ENCODE data around the gene PSMD13.
"Not testable (repeated sequence)": the region's sequence is repeated elsewhere in the genome, so short reads cannot be mapped to it uniquely, and the experiment has no call there.

Gene PSMD13

DNA sequence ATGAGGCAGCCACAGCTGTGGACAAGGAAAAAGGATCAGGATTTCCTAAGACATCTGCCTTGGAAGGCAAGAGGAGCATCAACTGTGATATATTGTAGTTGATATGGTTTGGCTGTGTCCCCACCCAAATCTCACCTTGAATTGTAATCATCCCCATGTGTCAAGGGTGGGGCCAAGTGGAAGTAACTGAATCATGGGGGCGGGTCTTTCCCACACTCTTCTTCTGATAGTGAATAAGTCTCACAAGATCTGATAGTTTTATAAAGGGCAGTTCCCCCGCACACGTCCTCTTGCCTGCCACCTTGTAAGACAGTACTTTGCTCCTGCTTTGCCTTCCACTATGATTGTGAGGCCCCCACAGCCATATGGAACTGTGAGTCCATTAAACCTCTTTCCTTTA is 19.1 kb upstream of the PSMD13 start:
- no peak for DNase-seq (ENCODE audit: low read depth)

DNA sequence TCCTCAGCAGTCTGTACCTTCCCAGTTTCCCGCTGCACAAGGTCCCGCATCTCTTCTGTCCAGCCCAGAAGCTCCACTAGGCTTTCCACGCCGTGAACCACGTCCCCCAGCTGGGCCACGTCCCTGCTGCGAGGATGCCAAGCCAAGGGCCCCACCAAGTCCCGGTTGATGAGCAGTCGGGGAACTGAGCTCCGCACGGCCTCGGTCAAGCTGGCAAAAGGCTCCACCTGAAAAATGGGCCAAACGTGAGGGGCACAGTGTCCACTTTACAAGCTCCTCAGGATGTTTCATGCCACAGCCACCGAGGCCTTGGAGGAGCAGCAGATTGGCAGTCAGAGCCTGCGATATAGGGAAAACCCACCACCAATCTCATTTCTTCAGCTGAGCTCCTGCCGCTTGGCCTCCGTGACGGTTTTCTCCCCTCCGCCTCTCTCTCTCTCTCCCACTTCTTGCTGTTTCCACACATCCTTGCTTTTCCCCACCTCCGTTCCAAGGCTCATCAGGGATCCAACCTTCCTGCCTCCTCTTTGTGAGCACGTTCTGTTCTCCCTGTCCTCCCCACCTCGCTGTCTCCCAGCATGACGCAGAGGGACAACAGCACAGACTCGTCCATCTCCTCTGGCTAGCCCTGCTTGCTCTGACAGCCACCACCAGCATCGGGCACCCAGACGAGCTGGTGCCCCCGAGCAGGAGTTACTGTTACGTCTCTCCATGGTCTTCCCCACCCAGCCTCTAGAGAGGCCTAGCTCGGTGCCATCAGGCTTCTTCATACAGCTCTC is 17.8 kb upstream of the PSMD13 start:
- no peak for DNase-seq (ENCODE audit: low read depth)

DNA sequence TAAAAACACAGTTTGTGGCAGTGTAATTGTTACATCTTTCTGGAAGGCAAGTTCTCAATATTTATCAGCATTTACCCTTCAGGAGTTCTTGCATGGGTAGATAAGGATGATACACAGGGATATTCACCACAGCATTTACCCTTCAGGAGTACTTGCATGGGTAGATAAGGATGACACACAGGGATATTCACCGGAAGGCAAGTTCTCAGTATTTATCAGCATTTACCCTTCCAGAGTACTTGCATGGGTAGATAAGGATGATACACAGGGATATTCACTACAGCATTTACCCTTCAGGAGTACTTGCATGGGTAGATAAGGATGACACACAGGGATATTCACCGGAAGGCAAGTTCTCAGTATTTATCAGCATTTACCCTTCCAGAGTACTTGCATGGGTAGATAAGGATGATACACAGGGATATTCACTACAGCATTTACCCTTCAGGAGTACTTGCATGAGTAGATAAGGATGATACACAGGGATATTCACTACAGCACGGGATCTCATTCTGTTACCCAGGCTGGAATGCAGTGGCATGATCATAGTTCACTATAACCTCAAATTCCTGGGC is 16.0 kb upstream of the PSMD13 start:
- not testable (repeated sequence) for DNase-seq (ENCODE audit: low read depth)

DNA sequence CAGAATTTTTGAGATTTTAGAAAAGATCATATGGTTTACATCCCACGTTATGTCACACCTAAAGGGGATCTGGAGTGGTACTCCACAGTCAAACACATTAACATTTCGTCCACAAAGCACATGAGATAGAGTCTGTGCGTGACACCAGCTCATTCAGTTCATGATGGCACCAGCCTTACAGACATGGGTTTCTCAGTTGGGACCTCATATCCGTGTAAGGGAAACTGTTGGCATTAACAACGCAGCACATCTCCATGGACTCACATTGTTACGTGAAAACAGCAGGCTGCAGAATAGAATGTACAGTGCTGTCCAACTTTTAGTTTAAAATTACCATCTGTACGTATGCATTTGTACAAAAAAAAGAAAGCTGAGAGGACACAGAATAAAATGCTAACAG is 15.2 kb upstream of the PSMD13 start:
- no peak for DNase-seq (ENCODE audit: low read depth)

DNA sequence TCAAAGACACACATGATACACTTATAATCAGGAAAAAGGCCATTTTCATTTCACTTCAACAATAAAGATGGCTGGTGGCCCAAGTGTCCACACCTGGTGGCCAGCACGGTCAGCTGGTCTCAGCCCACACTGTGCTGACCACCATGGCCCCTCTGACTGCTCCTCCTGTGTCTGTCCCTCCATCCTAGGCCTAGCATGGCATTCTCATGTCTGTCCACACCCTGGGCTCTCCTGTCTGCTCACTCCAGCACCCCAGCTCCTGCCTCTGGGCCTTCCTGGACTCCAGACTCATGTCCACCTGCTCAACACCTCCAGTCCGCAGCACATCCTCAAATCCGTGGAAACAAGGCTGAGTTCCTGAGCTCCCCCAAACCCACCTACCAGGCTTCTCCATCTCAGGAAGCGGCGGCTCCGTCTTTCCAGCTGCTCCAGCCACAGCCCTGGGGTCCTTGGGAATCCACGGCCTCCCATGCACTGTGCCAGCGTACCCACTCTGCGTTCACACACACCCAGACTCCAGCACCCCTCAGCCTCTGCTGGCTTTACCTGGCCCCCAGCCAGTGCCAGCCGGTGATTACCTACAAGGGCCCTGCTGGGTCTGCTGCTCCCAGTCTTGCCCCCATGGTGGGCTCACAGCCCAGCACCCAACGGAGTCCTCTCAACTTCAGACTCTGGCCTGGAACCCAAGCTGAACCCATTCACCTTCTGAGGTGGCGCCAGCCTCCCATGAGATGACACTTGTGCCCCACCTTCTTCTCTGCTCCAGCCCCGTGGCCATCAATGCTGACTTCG is 14.6 kb upstream of the PSMD13 start:
- no peak for DNase-seq (ENCODE audit: low read depth)

DNA sequence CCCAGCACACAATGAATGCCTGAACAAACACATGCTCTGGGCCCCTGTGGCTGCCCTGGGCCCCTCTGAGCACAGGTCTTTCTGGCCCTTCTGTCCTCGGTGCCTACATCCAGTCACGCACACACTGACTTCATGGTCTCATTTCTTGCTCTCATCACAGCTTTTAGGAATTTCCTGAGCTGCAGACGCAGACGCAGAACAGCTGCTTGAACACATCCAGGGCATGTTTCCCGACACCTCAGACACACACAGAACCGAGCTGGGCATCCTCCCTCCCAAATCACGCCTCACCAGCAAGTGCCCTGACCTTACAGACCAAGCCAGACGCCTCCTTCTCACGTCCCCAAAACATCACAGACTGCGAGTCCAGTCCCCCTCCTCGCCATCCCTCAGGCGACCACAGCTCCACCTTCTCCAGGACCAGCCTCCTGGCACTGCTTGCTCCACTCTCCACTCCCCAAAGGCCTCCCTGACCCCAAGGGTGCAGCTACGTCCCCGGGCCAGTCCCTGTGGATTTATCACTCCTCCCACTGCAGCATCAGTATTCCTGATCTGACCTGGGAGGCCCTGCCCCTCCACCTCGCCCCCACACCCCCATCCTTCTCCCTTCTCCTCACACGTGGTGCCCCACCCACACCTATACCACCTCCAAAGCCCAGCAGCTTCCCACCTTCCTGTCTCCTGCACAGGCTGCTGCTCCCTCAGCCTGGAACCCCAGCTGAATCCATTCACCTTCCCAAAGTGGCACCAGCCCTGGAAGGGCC is 13.6 kb upstream of the PSMD13 start:
- no peak for DNase-seq (ENCODE audit: low read depth)

DNA sequence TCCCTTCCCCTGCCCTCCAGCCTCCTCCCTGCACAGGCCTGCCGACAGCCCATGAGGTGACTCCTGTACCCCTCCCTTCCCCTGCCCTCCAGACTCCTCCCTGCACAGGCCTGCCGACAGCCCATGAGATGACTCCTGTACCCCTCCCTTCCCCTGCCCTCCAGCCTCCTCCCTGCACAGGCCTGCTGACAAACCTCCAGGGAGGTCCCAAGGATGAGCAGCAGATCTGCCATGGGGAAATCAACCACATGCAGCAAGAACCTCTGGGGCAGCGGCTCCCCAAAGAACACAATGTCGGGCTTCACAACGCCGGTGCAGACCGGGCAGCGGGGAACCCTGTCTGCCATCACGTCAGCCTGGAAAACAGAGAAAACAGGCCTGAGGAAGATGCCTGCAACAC is 12.9 kb upstream of the PSMD13 start:
- no peak for DNase-seq (ENCODE audit: low read depth)

DNA sequence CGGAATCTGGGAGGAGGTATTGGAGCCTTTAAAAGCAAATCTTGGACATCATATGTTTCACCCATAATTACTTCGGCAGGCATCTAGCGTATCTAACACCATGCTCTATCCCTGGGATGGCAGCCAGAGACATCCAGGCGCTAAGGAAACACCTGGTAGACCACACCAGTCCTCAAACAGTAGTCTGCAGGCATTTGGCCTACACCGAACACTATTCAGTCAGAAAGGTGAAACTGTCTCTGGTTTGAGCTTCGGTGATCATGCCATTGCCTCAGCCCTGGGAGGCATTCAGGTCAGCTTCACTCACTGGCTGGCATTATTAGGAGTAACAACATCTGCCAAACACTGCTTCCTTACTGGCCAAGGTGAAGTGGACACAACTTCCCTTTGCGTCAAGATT is 12.4 kb upstream of the PSMD13 start:
- DNase-seq (ENCODE audit: low read depth) = no peak

DNA sequence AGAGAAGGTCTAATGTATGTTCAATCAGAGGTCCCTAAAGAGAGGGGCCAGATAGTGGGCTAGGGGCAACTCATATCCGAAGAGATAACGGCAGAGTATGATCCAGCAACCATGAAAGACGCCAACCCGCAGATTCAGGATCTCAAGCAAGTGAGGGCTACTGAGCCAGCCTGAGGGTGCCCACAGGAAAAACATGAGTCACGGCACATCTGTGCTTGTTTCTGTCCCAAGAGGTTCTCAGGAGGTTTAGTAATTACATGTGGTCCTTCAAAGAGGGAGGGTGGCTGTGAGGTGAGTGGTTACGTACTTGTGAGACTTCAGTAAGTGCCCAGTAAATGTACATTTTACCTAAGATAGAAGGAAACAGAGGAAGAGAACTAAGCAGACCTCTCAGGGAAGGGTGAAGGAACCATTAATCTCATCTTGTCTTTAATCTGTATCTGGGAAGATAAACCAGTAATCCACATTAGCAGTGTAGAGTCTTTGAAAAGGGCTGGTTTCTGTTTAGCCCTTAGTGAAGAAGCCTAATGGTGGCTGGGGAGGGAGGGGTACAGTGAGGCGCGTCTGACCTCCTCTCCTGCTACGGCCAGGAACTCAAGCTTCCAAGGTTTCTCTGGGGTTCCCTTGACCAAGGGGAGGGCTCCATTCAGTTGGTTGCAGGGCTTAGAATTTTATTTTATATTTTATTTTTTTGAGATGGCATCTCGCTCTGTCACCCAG is 10.9 kb upstream of the PSMD13 start:
- no peak for DNase-seq (ENCODE audit: low read depth)

DNA sequence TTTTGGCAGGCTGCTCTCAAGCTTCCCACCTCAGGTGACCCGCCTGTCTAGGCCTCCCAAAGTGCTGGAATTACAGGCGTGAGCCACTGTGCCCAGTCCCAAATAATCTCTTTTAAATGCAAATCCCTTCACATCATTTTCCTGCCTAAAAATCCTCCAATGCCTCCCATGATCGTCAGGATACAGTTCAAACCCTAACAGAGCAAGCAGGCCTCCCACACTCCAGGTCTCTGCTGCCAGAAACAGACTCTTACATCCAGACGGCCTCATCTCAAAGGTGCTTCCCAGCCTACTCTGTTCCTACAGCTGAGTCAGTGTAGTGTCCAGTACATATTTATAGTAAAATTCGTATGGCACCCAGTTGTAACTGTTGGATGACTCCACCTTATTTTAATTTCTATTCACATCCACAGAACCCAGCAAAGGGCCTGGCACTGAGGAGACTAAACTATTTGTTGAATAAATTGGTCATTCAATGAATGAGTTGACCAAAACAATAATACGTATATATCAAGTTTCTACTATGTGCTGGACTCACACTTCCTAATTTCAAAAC is 8.9 kb upstream of the PSMD13 start:
- DNase-seq (ENCODE audit: low read depth) = no peak

DNA sequence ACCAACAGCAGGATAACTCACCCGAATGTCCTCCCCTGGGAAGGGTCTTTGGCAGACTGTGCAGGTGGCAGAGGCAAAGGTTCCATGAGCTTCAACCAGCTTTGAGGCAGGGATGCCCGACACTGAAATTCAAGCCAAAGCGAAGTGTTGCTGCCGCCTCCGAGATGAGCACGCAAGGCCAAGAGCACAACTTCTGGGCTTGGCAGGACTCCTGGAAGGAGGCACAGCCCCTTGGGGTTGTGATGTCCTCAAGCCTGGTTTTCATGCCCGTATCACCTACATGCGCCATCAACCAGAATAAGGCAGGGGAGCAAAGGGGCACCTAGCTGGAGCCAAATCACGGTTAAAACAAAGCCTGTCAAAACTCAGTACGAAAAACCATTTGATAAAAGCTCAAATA is 6.3 kb upstream of the PSMD13 start:
- DNase-seq (ENCODE audit: low read depth) = no peak

DNA sequence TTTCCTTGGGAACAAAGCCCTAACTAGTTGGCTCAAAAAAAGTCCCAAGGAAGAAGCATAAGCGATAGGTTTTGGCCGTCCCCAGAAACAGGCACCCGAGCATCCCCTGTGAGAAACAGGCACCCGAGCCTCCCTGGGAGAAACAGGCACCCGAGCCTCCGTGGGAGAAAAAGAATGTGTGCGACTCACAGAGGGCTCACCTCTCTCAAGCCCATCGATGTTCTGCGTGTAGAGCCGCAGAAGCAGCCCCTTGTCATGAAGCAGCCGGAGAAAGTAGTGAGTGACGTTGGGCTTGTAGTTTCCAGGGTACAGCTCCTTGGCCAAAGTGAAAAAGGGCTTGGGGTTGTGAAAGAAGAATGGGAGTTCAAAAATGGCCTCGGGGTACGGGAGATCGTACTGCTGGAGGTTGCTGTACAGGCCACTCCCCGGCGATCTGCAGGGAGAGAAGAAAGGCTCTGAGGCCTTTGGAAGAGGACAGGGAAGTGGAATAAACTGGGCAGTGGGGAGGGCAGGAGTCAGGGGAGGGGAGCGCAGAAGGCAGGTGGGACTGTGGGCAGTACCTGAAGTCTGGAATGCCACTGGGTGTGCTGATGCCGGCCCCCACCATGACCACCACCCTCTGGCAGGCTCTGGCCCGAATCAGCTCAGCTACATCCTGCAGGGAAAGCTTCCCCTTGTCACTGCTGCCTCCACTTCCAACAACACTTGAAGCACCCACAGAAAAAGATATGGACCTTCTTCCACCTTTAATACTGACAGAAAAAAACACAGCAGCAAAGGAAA is 3.8 kb upstream of the PSMD13 start:
- no peak for DNase-seq (ENCODE audit: low read depth)

DNA sequence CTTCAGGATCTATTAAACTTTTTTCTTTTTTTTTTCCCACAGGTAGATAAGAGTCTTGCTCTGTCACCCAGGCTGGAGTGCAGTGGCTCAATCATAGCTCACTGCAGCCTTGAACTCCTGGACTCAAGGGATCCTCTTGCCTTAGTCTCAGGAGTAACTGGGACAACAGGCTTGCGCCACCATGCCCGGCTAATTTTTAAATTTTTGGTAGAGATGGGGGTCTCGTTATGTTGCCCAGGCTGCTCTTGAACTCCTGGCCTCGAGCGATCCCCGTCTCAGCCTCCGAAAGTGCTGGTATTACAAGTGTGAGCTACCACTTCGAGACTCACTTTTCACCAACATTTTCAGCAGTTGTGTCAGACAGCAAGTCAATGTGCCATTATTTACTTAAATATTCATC is 1.6 kb upstream of the PSMD13 start:
- DNase-seq (ENCODE audit: low read depth) = no peak

DNA sequence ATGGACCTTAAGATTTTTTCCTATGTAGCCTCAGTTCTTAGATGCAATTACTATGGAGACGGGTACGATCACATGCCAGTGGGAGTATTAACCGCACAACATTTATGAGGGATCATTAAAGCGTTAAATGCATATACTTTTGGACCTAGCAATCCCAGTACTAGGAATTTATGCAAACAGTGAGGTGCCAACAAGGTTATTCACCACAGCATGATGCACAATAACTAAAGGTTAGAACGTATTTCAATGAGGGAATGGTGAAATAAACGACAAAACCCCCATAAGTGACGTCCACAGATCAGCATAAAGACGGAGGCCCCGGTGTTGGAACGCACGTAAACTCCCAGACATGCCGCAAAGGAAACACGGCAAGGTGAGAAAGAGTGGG is 1.2 kb upstream of the PSMD13 start:
- peak; percentile 25 for DNase-seq (ENCODE audit: low read depth)

DNA sequence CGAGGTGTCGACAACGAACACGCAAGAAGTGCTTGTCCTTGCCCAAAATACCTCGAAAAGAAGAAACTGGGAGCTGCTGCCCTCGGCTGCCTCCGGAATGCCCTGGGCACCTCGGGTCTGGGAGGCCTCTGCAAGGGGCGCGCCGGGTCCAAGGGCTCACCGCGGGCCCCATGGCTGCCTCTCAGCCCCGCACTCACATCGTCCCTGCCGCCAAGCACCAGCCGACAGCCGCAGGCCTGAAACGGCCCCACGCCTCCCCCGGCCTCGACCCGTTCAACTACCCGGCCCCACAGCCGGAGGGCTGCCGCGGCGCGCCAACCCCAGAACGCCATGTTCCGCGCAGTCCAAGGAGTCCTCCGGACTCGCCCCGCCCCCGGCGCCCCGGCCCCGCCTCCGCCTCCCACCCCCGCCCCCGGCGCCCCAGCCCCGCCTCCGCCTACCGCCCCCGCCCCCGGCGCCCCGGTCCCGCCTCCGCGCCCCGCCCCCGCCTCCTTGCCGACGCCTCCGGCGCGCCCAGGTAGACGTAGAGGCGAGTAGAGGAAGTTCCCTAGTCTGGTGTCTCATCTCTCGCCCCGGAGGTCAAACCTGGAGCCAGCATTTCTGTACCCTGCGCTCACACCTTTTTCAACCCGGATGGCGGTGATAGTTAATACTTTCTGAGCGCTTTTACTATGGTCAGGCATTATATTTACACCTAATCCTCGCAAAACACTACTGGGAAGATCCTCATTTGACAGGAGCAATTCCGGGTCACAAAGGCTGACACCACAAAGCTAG is 591 bp upstream of the PSMD13 start, which contains the start of gene SIRT3:
TSS of gene SIRT3 (minus strand) at position 346 of the 777 bp plus-strand sequence. CDS start at position 332, 14 bp downstream.
- DNase-seq (ENCODE audit: low read depth) = peak; percentile 80

DNA sequence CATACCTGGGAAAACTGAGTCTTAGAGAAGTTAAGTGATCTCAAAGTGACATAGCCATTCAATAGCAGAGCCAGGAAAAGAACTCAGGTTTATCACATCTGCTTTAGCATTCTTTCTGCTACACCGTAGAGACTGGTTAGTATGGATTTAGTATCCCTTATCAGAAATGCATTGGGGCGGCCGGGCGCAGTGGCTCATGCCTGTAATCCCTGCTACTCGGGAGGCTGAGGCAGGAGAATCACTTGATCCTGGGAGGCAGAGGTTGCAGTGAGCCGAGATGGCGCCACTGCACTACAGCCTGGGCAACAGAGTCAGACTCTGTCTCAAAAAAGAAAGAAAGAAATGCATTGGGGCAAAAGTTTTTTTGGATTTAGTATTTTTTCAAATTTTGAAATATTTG is 1.6 kb downstream of the PSMD13 start:
- not testable (repeated sequence) for DNase-seq (ENCODE audit: low read depth)

DNA sequence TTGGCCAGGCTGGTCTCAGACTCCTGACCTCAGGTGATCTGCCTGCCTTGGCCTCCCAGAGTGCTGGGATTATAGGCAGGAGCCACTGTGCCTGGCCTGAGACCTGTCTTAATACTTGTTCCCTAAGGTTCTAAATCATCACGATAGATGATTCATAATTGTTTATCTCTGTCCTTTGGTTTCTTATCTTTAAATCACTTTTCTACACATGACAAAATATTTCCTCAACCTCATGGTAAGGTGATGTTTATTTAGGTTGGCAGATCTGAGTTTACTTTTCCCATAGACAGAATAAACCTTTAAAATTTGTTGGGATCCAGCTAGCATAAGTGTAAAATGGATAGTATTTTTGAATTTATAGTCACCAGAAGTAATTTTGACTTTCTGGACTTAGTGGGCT is 3.5 kb downstream of the PSMD13 start:
- no peak for DNase-seq (ENCODE audit: low read depth)

DNA sequence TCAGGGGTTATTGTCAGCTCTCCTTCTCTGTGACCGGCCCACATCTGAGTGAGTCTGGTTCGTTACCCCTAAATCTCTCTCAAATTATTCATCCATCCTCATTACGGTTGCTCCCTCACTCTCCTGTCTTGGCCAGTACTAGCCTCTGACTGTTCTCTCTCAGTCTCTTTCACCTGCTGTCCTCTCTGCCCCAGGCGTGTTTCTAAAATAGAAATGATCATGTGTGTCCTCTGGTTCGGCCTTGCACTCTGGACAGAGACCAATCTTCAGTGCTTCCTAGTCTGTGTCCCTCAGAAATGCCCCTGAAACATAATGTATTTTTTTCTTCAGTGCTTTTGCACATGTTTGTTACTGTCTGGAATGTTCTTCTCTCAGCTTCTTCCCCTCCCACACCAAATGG is 4.9 kb downstream of the PSMD13 start:
- no peak for DNase-seq (ENCODE audit: low read depth)

DNA sequence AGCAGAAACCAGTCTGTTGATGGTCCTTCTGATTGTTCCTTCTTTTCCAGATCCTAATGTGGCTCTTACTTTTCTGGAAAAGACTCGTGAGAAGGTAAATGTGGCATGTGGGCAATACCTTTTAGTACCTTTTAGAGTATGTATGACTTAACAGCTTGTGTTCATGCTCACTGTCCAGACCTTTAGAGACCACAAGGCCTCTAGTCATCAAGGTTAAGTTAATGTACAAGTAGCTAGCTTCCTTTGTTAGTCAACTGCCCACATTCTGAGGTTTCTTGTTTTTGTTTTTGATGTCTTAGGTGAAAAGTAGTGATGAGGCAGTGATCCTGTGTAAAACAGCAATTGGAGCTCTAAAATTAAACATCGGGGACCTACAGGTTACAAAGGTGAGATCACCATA is 7.6 kb downstream of the PSMD13 start:
- no peak for DNase-seq (ENCODE audit: low read depth)

DNA sequence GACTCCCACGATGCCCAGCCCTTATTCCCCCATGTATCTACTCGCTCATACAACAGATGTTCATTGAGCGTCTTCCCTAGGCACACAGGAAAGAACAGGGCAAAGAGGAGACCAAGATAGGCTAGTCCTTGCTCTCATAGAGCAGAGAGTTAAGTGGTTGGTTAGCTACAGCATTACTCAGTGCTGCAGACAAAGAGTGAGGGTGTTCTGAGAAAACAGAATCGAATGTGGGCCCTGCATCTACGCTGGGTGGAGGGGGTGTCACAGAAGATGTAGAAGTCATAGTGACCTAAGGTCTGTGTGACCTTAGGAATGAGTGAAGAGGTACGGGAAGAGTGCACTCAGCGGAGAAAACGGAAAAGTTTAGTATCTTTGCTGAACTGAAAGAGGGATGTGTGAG is 12.3 kb downstream of the PSMD13 start:
- DNase-seq (ENCODE audit: low read depth) = no peak
